GM12874 (cell line): ENCODE results near the gene KIF26A.

Source experiments
- TF ChIP-seq, protein P1 (sequence below): IDR thresholded peaks from 2 replicates; pipeline ENCODE4 v1.5.1; 2011; ENCODE audit warnings: low read depth, mild to moderate bottlenecking, control low read depth, low read length, moderate library complexity; ENCODE audit not compliant: insufficient read depth

Gene KIF26A

DNA sequence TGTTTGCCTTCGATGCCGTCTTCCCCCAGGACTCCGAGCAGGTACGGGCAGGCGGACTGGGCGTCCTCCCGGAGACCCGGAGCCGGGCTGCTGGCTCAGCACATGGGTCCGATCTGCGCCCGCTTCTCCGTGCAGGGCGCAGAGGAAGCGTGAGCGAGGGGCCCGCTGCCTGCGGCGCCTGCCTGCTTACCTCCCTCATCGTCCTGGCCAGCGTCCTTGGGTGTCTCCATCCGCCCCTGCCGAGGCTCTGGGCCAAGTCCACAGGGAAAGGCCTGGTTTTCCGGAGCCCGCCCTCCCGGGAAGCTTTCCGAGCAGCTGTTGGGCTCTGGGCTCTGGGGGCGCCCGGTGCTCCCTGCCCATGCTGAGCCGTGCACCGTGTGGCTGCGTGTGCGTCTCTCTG lies 33.5 kb downstream of the KIF26A start:
- TF ChIP-seq, protein P1, sequence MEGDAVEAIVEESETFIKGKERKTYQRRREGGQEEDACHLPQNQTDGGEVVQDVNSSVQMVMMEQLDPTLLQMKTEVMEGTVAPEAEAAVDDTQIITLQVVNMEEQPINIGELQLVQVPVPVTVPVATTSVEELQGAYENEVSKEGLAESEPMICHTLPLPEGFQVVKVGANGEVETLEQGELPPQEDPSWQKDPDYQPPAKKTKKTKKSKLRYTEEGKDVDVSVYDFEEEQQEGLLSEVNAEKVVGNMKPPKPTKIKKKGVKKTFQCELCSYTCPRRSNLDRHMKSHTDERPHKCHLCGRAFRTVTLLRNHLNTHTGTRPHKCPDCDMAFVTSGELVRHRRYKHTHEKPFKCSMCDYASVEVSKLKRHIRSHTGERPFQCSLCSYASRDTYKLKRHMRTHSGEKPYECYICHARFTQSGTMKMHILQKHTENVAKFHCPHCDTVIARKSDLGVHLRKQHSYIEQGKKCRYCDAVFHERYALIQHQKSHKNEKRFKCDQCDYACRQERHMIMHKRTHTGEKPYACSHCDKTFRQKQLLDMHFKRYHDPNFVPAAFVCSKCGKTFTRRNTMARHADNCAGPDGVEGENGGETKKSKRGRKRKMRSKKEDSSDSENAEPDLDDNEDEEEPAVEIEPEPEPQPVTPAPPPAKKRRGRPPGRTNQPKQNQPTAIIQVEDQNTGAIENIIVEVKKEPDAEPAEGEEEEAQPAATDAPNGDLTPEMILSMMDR, result no peak

DNA sequence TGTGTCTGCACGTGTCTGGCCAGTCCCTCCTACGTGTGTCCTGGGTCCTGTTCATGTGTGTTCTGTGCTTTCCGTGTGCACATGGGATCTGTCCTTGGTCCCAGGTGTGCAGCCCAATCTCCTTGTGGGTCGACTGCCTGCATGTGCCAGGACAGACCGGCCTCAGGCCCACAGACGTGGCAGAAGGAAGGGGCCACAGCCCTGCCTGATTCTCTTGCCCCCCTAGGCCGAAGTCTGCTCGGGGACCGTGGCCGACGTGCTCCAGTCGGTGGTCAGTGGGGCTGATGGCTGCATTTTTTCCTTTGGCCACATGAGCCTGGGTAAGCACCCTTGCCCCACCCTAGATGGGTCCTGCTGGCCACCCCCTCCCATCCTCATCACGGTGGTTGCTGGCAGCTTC lies 34.0 kb downstream of the KIF26A start:
- TF ChIP-seq, protein P1, result no peak

DNA sequence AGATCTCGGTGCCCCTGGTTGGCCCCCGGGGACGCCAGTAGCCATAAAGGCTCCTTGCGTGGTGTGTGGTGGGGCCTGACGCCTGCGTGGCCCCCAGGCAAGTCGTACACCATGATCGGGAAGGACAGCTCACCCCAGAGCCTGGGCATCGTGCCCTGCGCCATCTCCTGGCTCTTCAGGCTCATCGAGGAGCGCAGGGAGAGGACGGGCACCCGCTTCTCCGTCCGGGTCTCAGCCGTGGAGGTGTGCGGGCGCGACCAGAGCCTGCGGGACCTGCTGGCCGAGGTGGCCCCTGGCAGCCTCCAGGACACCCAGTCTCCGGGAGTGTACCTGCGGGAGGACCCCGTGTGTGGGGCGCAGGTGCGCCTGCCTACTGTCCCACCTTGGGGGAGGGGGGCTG lies 34.5 kb downstream of the KIF26A start:
- TF ChIP-seq, protein P1, result no peak

DNA sequence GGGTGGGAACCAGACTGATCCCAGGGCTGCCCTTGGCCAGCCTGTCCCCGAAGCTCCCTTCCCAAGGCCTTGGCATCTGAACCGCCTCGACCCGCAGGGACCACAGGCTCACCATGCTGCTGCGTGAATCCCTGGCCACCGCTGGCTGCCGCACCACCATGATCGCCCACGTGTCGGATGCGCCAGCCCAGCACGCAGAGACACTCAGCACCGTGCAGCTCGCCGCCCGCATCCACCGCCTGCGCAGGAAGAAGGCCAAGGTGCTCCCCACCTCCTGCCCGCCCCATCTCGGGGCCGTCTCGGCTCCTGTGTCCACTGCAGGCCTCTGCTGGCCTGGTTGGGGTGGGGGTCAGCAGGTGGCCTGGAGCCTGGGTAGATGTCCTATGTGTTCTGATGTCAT lies 35.7 kb downstream of the KIF26A start:
- TF ChIP-seq, protein P1, result no peak

DNA sequence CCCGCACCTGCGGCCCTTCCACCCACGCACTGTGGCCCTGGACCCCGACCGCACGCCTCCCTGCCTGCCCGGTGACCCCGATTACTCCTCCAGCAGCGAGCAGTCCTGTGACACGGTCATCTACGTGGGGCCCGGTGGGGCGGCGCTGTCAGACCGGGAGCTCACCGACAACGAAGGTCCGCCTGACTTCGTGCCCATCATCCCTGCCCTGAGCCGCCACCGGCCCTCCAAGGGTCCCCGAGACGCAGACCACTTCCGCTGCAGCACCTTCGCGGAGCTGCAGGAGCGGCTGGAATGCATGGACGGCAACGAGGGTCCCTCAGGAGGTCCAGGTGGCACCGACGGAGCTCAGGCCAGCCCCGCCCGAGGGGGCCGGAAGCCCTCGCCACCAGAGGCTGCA lies 36.7 kb downstream of the KIF26A start:
- TF ChIP-seq, protein P1, result no peak

DNA sequence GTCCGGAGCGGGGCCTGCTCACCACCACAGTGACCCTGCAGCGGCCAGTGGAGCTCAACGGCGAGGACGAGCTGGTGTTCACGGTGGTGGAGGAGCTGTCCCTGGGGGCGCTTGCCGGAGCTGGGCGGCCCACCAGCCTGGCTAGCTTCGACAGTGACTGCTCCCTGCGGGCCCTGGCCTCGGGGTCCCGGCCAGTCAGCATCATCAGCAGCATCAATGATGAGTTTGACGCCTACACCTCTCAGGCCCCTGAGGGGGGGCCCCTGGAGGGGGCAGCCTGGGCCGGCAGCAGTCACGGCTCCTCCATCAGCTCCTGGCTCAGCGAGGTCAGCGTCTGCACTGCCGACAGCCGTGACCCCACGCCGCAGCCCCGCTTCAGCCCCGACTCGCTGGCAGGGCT lies 37.4 kb downstream of the KIF26A start:
- TF ChIP-seq, protein P1, result no peak

DNA sequence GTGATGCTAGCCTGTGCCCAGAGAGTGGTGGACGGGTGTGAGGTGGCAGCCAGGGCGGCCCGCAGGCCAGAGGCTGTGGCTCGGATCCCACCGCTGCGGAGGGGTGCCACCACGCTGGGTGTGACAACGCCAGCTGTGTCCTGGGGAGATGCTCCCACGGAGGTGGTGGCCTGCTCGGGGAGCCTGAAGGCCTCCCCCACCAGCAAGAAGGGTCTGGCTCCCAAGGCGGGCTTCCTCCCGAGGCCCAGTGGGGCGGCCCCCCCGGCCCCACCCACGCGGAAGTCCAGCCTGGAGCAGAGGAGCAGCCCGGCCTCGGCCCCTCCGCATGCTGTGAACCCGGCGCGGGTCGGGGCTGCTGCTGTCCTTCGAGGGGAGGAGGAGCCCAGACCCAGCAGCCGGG lies 38.2 kb downstream of the KIF26A start:
- TF ChIP-seq, protein P1, result no peak

DNA sequence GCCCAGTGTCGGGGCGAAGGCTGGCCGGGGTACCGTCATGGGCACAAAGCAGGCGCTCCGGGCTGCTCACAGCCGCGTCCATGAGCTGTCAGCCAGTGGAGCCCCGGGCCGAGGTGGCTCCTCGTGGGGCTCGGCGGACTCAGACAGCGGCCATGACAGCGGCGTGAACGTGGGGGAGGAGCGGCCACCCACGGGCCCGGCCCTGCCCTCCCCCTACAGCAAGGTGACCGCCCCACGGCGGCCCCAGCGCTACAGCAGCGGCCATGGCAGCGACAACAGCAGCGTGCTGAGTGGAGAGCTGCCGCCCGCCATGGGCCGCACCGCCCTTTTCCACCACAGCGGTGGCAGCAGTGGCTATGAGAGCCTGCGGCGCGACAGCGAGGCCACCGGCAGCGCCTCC lies 39.0 kb downstream of the KIF26A start:
- TF ChIP-seq, protein P1, result no peak
